ENCODE measurements around the gene ZNF92.
"Not testable (repeated sequence)": the region's sequence is repeated elsewhere in the genome, so short reads cannot be mapped to it uniquely, and the experiment has no call there.

ZNF92 gene

GRCh38 chr7:65399101-65399500 lies 25.4 kb downstream of the ZNF92 start:
- H3K27ac Mint-ChIP-seq, DNase-seq, H3K4me1 Mint-ChIP-seq, H3K4me3 Mint-ChIP-seq, ATAC-seq, H3K27me3 Mint-ChIP-seq: not testable (repeated sequence)
- peaks cover 14 to 18% of the 10 kb centered on the region in 2 donors for H3K9me3 Mint-ChIP-seq

- Mint-ChIP-seq H3K27ac (no peak overlapping the region), H3K4me1 (no peaks in the 10 kb centered on the region), H3K9me3 (peaks cover 35 to 39% of the 10 kb centered on the region in 2 donors), H3K27me3 (no peaks in the 10 kb centered on the region), H3K4me3 (no peak overlapping the region)
- DNase-seq (no peak), ATAC-seq (no peak)
Measured at GRCh38 chr7:65404020-65404419, 30.4 kb downstream of the ZNF92 start.

GRCh38 chr7:65406706-65407105 lies 33.1 kb downstream of the ZNF92 start:
- not testable (repeated sequence) for H3K4me1 Mint-ChIP-seq

GRCh38 chr7:65409363-65409762 lies 35.7 kb downstream of the ZNF92 start:
- Mint-ChIP-seq H3K4me3 (no peak overlapping the region), H3K4me1 (no peaks in the 10 kb centered on the region), H3K27ac (no peak overlapping the region), H3K27me3 (no peaks in the 10 kb centered on the region), H3K9me3 (peaks cover 25 to 34% of the 10 kb centered on the region in 2 donors)
- DNase-seq (no peak), ATAC-seq (no peak)

More at GRCh38 chr7:65406706-65407105, 33.1 kb downstream of the ZNF92 start:
- H3K27me3 Mint-ChIP-seq, ATAC-seq, H3K27ac Mint-ChIP-seq, DNase-seq, H3K4me3 Mint-ChIP-seq: not testable (repeated sequence)
- peaks cover 27 to 39% of the 10 kb centered on the region in 2 donors for H3K9me3 Mint-ChIP-seq

GRCh38 chr7:65411249-65411648 lies 37.6 kb downstream of the ZNF92 start:
- Mint-ChIP-seq H3K9me3 (peaks cover 10 to 31% of the 10 kb centered on the region in 2 donors), H3K27ac (no peak overlapping the region), H3K27me3 (peaks cover 7% of the 10 kb centered on the region), H3K4me1 (no peaks in the 10 kb centered on the region), H3K4me3 (no peak overlapping the region)
- DNase-seq (no peak), ATAC-seq (no peak)

GRCh38 chr7:65422670-65423069 lies 49.0 kb downstream of the ZNF92 start:
- H3K9me3 Mint-ChIP-seq = peaks cover 22 to 54% of the 10 kb centered on the region in 2 donors
- H3K27ac Mint-ChIP-seq = no peak overlapping the region
- no peak for DNase-seq
- no peaks in the 10 kb centered on the region for H3K27me3 Mint-ChIP-seq
- H3K4me1 Mint-ChIP-seq = no peaks in the 10 kb centered on the region
- no peak for ATAC-seq
- H3K4me3 Mint-ChIP-seq = no peak overlapping the region

- DNase-seq, H3K4me3 Mint-ChIP-seq, H3K27ac Mint-ChIP-seq, ATAC-seq, H3K27me3 Mint-ChIP-seq, H3K4me1 Mint-ChIP-seq: not testable (repeated sequence)
- H3K9me3 Mint-ChIP-seq = peaks cover 22 to 60% of the 10 kb centered on the region in 2 donors
Measured at GRCh38 chr7:65423286-65423685, 49.6 kb downstream of the ZNF92 start.

- no peaks in the 10 kb centered on the region for H3K27me3 Mint-ChIP-seq
- no peaks in the 10 kb centered on the region for H3K4me1 Mint-ChIP-seq
- ATAC-seq (no peak), DNase-seq (no peak)
- no peak overlapping the region for H3K27ac Mint-ChIP-seq
- H3K4me3 Mint-ChIP-seq = no peak overlapping the region
- peaks cover 25 to 48% of the 10 kb centered on the region in 2 donors for H3K9me3 Mint-ChIP-seq
Measured at GRCh38 chr7:65429642-65430343, 56.1 kb downstream of the ZNF92 start.

- no peak for DNase-seq
- Mint-ChIP-seq H3K4me3 (no peak overlapping the region), H3K27ac (no peak overlapping the region), H3K4me1 (no peaks in the 10 kb centered on the region), H3K9me3 (peaks cover 18 to 42% of the 10 kb centered on the region in 2 donors), H3K27me3 (no peaks in the 10 kb centered on the region)
- no peak for ATAC-seq
Measured at GRCh38 chr7:65430344-65431186, 56.9 kb downstream of the ZNF92 start.

- Mint-ChIP-seq H3K27me3 (no peaks in the 10 kb centered on the region), H3K9me3 (peaks cover 4 to 7% of the 10 kb centered on the region in 2 donors), H3K27ac (no peak overlapping the region), H3K4me3 (no peak overlapping the region), H3K4me1 (no peaks in the 10 kb centered on the region)
- no peak for ATAC-seq
- no peak for DNase-seq
Measured at GRCh38 chr7:65434307-65434706, 60.7 kb downstream of the ZNF92 start.

GRCh38 chr7:65436163-65436562 lies 62.5 kb downstream of the ZNF92 start:
- DNase-seq (no peak), ATAC-seq (no peak)
- Mint-ChIP-seq H3K4me3 (no peak overlapping the region), H3K9me3 (peaks cover 0 to 6% of the 10 kb centered on the region in 2 donors), H3K4me1 (no peaks in the 10 kb centered on the region), H3K27me3 (no peaks in the 10 kb centered on the region), H3K27ac (no peak overlapping the region)

GRCh38 chr7:65438598-65438997 lies 64.9 kb downstream of the ZNF92 start:
- H3K27ac Mint-ChIP-seq = no peak overlapping the region
- ATAC-seq = peak; percentile 66
- peaks cover 0 to 1% of the 10 kb centered on the region in 2 donors for H3K9me3 Mint-ChIP-seq
- H3K4me1 Mint-ChIP-seq = no peaks in the 10 kb centered on the region
- H3K27me3 Mint-ChIP-seq = no peaks in the 10 kb centered on the region
- DNase-seq = no peak
- no peak overlapping the region for H3K4me3 Mint-ChIP-seq

GRCh38 chr7:65441010-65441409 lies 67.4 kb downstream of the ZNF92 start:
- ATAC-seq (no peak), DNase-seq (no peak)
- H3K4me1 Mint-ChIP-seq = no peaks in the 10 kb centered on the region

GRCh38 chr7:65444205-65444842 lies 70.7 kb downstream of the ZNF92 start:
- H3K27ac Mint-ChIP-seq = no peak overlapping the region
- no peaks in the 10 kb centered on the region for H3K27me3 Mint-ChIP-seq
- ATAC-seq (no peak), DNase-seq (no peak)
- peaks cover 5 to 7% of the 10 kb centered on the region in 2 donors for H3K9me3 Mint-ChIP-seq
- no peaks in the 10 kb centered on the region for H3K4me1 Mint-ChIP-seq
- H3K4me3 Mint-ChIP-seq = no peak overlapping the region

More at GRCh38 chr7:65441010-65441409, 67.4 kb downstream of the ZNF92 start:
- Mint-ChIP-seq H3K27me3 (no peaks in the 10 kb centered on the region), H3K9me3 (no peaks in the 10 kb centered on the region), H3K4me3 (no peak overlapping the region), H3K27ac (no peak overlapping the region)

- DNase-seq = no peak
- ATAC-seq = no peak
- Mint-ChIP-seq H3K27ac (no peak overlapping the region), H3K4me3 (no peak overlapping the region), H3K27me3 (no peaks in the 10 kb centered on the region), H3K4me1 (no peaks in the 10 kb centered on the region), H3K9me3 (peaks cover 5 to 7% of the 10 kb centered on the region in 2 donors)
Measured at GRCh38 chr7:65444899-65445823, 71.5 kb downstream of the ZNF92 start.

All from stimulated activated naive CD8-positive, alpha-beta T cell treated with anti-CD3 and anti-CD28 coated beads, Interleukin-15, amount 100 ng/mL, for 72 hours (primary cell).